DOHH2 (cell line): ENCODE results near the gene MECP2.

Source experiments
- H3F3A ChIP-seq: fragments of 200-600 bp; sonication (generic), shearing (Covaris generic); 2 replicates; pipeline ENCODE4 v1.6.0; 2016; ENCODE audit warnings: antibody characterized with exemption, mild to moderate bottlenecking; ENCODE audit not compliant: control insufficient read depth, insufficient read depth
- H3K27ac ChIP-seq: fragments of 200-600 bp; sonication (generic); 2 replicates; pipeline ENCODE4 v1.5.1; 2014; ENCODE audit warnings: low read depth, mild to moderate bottlenecking, low read length, moderate library complexity
- H3K27me3 ChIP-seq: fragments of 200-600 bp; sonication (generic); 2 replicates; pipeline ENCODE4 v1.6.1; 2014; ENCODE audit warnings: mild to moderate bottlenecking, low read length, mixed read lengths; ENCODE audit not compliant: control insufficient read depth
- H3K36me3 ChIP-seq: fragments of 200-600 bp; sonication (generic); 2 replicates; pipeline ENCODE4 v1.6.1; 2014; ENCODE audit warnings: mild to moderate bottlenecking, low read length, moderate library complexity, mixed read lengths; ENCODE audit not compliant: control insufficient read depth
- H3K4me1 ChIP-seq: fragments of 200-600 bp; sonication (generic); 2 replicates; pipeline ENCODE4 v1.6.1; 2014; ENCODE audit warnings: mild to moderate bottlenecking, low read length, mixed read lengths; ENCODE audit not compliant: control insufficient read depth
- H3K4me2 ChIP-seq: fragments of 200-600 bp; sonication (generic); 2 replicates; pipeline ENCODE4 v1.6.0; 2014; ENCODE audit warnings: mild to moderate bottlenecking, low read length, moderate library complexity
- H3K4me3 ChIP-seq: fragments of 200-600 bp; sonication (generic); 2 replicates; pipeline ENCODE4 v1.5.1; 2014; ENCODE audit warnings: mild to moderate bottlenecking, low read length, mixed read lengths
- H3K79me2 ChIP-seq: fragments of 200-600 bp; sonication (generic); 2 replicates; pipeline ENCODE4 v1.6.1; 2014; ENCODE audit warnings: mild to moderate bottlenecking, low read length, mixed read lengths; ENCODE audit not compliant: control insufficient read depth
- H3K9me2 ChIP-seq: fragments of 200-600 bp; sonication (generic); replicated peaks from 2 replicates; pipeline ENCODE4 v1.6.1; 2014; ENCODE audit warnings: mild to moderate bottlenecking, low read length, mixed read lengths; ENCODE audit not compliant: control insufficient read depth
- H3K9me3 ChIP-seq: fragments of 200-600 bp; sonication (generic); 2 replicates; pipeline ENCODE4 v1.6.1; 2014; ENCODE audit warnings: antibody characterized with exemption, low read length, mixed read lengths; ENCODE audit not compliant: control insufficient read depth, insufficient read depth
- H4K20me1 ChIP-seq: fragments of 200-600 bp; sonication (generic); 2 replicates; pipeline ENCODE4 v1.6.0; 2014; ENCODE audit warnings: low read depth, mild to moderate bottlenecking, antibody characterized with exemption, low read length, moderate library complexity; ENCODE audit not compliant: control insufficient read depth, insufficient read depth
- CTCF ChIP-seq: fragments of 200-600 bp; sonication (generic); IDR thresholded peaks from one replicate; pipeline ENCODE4 v1.5.1; 2014; ENCODE audit warnings: antibody characterized with exemption, mild to moderate bottlenecking, low read depth, low read length; ENCODE audit not compliant: poor library complexity, severe bottlenecking
- EZH2phosphoT487 ChIP-seq: fragments of 200-600 bp; sonication (generic); IDR thresholded peaks from 2 replicates; pipeline ENCODE4 v1.6.1; 2017; ENCODE audit warnings: borderline replicate concordance, mild to moderate bottlenecking, antibody characterized with exemption, low read length, moderate library complexity, mixed read lengths

Gene MECP2

GRCh38 chrX:154037754-154038153, 59.8 kb downstream of the MECP2 start:
- H3F3A ChIP-seq, result no peaks in the 10 kb centered on the region
- no peak for TF ChIP-seq EZH2phosphoT487
- TF ChIP-seq CTCF, result no peak
- peaks cover 3% of the 10 kb centered on the region; the same call in 1 of the 2 replicates for H3K36me3 ChIP-seq
- no peak overlapping the region for H3K4me3 ChIP-seq
- H3K4me2 ChIP-seq, result no peak overlapping the region
- no peaks in the 10 kb centered on the region for H3K27me3 ChIP-seq
- H3K9me3 ChIP-seq, result no peaks in the 10 kb centered on the region
- H3K27ac ChIP-seq, result no peak overlapping the region
- no peaks in the 10 kb centered on the region for H3K4me1 ChIP-seq
- peaks cover 28% of the 10 kb centered on the region for H3K79me2 ChIP-seq
- no peaks in the 10 kb centered on the region for H4K20me1 ChIP-seq
- no peaks in the 10 kb centered on the region for H3K9me2 ChIP-seq

DNA sequence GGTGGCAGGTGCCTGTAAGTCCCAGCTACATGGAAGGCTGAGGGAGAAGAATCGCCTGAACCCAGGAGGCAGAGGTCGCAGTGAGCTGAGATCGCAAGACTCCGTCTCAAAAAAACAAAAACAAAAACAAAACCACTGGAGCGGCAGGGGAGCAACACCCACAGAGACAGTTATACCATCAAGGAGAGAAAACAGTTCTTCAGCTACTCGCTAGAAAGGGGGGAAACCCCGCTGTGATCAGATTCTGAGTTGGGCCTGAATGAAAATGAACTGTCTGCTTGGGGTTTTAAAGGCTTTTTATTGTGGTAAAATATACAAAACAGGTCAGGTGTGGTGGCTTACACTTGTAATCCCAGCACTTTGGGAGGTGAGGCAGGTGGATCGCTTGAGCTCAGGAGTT, 61.0 kb downstream of the MECP2 start:
- Histone ChIP-seq H3K4me1 (no peaks in the 10 kb centered on the region), H3K79me2 (peaks cover 26% of the 10 kb centered on the region), H4K20me1 (no peaks in the 10 kb centered on the region), H3K27ac (no peak overlapping the region), H3K9me3 (no peaks in the 10 kb centered on the region), H3K27me3 (no peaks in the 10 kb centered on the region), H3K36me3 (peaks cover 3% of the 10 kb centered on the region), H3K4me2 (no peak overlapping the region), H3K9me2 (no peaks in the 10 kb centered on the region), H3F3A (no peaks in the 10 kb centered on the region), H3K4me3 (no peak overlapping the region)
- TF ChIP-seq CTCF, result no peak
- TF ChIP-seq EZH2phosphoT487, result no peak

- Histone ChIP-seq H3K9me2 (no peaks in the 10 kb centered on the region), H3K79me2 (peaks cover 17% of the 10 kb centered on the region), H3K27ac (no peak overlapping the region), H3K4me3 (no peak overlapping the region), H3K4me1 (no peaks in the 10 kb centered on the region), H3K4me2 (no peak overlapping the region), H4K20me1 (no peaks in the 10 kb centered on the region), H3F3A (no peaks in the 10 kb centered on the region), H3K36me3 (peaks cover 3% of the 10 kb centered on the region), H3K27me3 (no peaks in the 10 kb centered on the region), H3K9me3 (no peaks in the 10 kb centered on the region)
- TF ChIP-seq CTCF (no peak), EZH2phosphoT487 (no peak)
Measured at GRCh38 chrX:154033848-154034247, 63.7 kb downstream of the MECP2 start.

DNA sequence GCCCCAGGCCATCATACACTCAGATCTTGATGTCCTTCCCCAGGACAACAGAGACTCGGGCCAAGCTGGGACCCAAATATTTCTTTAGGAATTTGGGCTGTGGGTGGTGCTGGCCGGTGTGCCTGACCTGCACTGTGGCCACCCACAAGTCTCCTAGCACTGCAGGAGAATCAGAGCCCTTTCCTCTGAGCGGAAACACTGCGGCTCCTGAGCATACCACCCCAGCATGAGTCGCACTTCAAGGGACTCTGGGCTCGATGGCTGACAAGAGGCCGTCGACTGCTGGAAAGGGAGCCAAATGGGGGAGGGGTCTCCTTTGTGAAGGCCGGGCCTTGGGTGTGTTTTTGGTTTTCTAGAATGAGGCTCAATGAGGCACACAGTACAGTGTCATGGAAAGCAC, 64.9 kb downstream of the MECP2 start:
- Histone ChIP-seq H4K20me1 (no peaks in the 10 kb centered on the region), H3K27me3 (no peaks in the 10 kb centered on the region), H3K36me3 (peaks cover 3% of the 10 kb centered on the region)

More for the DNA sequence above, 64.9 kb downstream of the MECP2 start:
- H3K9me2 ChIP-seq, result no peaks in the 10 kb centered on the region
- peaks cover 10% of the 10 kb centered on the region for H3K79me2 ChIP-seq
- H3K4me3 ChIP-seq, result no peak overlapping the region
- TF ChIP-seq EZH2phosphoT487 (no peak), CTCF (no peak)
- H3K4me2 ChIP-seq, result no peak overlapping the region
- H3F3A ChIP-seq, result no peaks in the 10 kb centered on the region
- no peaks in the 10 kb centered on the region for H3K9me3 ChIP-seq
- H3K4me1 ChIP-seq, result no peaks in the 10 kb centered on the region
- no peak overlapping the region for H3K27ac ChIP-seq
